T-helper 2 cell (primary cell): ENCODE data around the gene FTL.

Experiments used
- DNase-seq, 5 experiments: peaks; one replicate each; pipeline versions ENCODE4 v3.0.0 to v3.0.0-alpha.2; 2012 to 2022

The FTL gene

GRCh38 chr19:48992581-48993174 is 27.6 kb downstream of the FTL start:
- peak in 1 of 5 experiments; percentile 36 for DNase-seq

GRCh38 chr19:48993175-48994034 is 28.3 kb downstream of the FTL start, which contains the start of the genes GYS1 and RUVBL2:
TSS of gene GYS1 (minus strand) at chr19:48993309. CDS start at chr19:48993112, 197 bp downstream.
TSS of gene RUVBL2 (plus strand) at chr19:48993887. CDS start at chr19:48993912, 25 bp downstream.
- peak; percentile 98 to 100 (median 99) for DNase-seq

DNA sequence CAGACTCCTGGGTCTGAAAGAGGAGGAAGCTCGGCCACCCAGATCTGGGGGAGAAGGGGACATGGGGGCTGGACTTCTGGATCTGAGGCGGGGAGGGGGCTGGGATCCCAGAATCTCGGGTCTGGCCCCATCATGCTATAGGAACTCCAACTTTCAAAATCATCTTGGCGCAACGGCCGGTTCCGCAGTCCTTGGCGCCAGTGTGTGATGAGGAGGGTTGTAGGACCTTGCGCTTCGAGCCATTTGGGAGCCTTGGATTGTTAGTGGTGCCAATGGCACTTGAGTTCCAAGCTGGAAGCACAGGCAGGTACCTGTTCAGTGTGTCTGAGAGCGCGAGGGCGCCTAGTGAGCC is 28.9 kb downstream of the FTL start:
- DNase-seq = no peak

DNA sequence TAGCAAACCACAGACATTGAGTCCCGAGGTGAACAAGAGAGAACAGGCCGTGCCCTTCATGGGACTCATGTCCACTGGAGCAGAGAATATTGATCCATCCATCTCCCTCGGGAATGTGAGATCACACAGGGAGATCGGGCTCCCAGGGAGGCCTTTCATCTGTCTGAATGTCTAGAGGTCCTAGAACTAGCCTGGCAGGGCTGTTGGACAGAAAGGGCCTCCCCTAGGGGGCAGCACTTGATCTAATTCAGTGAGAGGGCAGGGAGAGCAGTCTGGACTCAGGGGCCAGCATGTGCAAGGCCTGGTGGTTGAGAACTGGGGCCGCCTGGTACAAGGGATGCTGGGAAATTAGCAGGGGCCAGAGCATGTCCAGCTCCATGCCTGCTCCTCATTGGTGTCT is 32.9 kb downstream of the FTL start:
- DNase-seq = peak in 2 of 5 experiments; percentile 35 to 56

GRCh38 chr19:48999481-49000325 is 34.6 kb downstream of the FTL start:
- DNase-seq = peak; percentile 30 to 82 (median 55)

GRCh38 chr19:49004133-49004532 is 39.0 kb downstream of the FTL start:
- DNase-seq = no peak

GRCh38 chr19:49004964-49005614 is 40.0 kb downstream of the FTL start:
- DNase-seq = no peak

GRCh38 chr19:49006905-49007304 is 41.8 kb downstream of the FTL start:
- no peak for DNase-seq

DNA sequence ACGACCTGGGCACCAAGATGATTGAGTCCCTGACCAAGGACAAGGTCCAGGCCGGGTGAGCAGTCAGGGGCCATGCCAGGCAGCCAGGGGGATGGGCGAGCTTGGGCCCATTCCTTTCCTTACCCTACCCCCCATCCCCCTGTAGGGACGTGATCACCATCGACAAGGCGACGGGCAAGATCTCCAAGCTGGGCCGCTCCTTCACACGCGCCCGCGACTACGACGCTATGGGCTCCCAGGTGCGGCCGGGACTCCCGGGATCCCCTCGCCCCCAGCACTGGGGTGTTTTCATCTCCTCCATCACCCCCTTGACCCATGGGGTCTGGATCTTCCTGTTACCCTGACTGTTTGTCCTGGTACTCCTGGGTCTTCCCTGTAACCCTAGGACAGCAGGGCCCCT is 44.7 kb downstream of the FTL start:
- DNase-seq = no peak

- no peak for DNase-seq
Measured at GRCh38 chr19:49010453-49010852, 45.3 kb downstream of the FTL start.

DNA sequence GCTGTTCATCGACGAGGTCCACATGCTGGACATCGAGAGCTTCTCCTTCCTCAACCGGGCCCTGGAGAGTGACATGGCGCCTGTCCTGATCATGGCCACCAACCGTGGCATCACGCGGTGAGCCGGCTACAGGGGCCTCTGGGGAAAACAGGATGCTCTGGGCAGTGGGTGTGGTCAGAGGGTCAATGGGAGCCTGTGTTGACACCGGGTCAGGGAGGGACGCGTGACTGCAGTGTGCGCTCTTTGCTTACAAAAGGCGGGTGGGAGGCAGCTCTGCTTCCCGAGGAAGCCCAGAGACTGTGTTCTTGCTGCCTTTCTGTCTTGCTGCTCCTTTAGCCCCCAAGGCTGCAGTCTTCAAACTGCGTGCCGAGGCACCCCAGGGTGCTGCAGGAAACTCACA is 46.1 kb downstream of the FTL start:
- no peak for DNase-seq

DNA sequence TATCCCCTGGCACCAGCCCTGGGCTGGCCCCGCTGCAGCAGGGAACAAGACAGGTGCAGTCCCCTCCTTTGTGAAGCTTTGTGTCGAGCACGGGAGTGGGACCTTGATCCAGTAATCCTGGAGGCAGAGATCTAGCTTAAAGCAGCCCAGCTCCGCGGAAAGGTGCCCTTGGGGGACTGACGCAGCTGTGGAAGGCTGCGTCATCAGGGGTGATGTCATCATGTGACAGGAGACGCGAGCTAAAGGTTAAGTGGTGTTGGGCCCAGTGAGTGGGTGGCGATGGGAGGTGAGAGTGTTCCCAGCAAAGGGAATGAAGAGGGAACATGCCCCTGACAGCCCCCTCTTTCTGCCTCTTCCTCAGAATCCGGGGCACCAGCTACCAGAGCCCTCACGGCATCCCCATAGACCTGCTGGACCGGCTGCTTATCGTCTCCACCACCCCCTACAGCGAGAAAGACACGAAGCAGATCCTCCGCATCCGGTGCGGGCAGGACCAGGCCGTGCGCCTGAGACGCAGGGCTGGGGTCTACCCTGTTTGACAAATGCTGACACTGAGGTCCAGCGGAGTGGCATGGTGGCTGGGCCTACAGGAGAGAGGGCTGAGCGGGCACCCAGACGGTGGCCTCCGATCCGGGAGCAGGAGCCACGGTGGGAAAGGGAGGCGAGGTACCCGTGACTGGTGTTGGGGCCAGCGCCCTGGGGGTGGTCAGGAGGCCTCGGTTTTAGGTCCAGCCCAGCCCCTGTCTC is 49.2 kb downstream of the FTL start:
- no peak for DNase-seq

- DNase-seq = no peak
Measured at GRCh38 chr19:49014870-49015255, 49.8 kb downstream of the FTL start.

DNA sequence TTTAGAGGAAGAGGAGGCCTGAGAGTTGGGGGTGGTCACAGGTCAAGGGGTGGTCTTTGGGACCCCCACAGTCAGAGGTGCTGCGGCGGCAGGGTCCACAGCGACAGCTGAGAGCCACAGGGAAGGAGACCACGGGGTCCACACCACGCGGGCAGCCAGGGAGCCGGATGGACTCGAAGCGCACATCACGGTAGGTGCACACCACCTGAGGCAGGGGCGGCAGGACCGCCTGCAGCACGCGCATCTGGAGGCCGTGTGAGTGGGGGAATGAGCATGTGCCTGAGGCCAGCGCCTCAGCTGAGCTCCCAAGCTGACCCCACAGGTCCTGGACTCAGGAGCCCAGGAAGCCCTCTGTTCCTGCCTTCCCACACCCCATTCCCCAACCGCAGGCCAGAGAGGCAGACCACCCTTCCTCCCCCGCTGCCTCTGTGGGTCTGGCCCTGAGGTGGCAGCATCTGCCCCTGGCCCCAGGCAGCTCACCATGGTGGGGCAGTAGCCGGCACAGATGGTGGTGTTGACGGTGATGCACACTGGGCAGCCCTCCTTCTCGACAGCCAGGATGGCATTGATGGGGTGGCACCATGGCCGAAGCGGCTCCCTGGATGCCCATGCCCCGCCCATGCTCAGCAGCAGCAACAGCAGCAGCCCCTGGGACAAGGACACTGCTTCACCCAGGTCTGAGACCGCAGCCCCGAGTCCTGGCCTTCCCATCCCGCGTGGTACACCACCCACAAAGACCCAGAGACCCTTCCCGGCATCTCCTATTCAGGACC is 51.1 kb downstream of the FTL start:
- no peak for DNase-seq
